CD14-positive monocyte (primary cell): ENCODE results near the gene ZNF334. TPM values are rescaled to one million over a fixed set of nuclear protein-coding genes. Genes with fewer than 3 reads are reported as not detected.

Experiments used
- DNase-seq, 3 donors: peaks; one replicate each; pipeline ENCODE4 v3.0.0-alpha.2; 2011 to 2022
- H2AFZ ChIP-seq: 2 replicates; pipeline ENCODE4 v1.6.0; 2012; ENCODE audit warnings: mild to moderate bottlenecking, low read depth, low read length, inconsistent platforms; ENCODE audit not compliant: insufficient read depth, poor library complexity, severe bottlenecking
- H3K27ac ChIP-seq, 2 donors: 1 replicate in 1 of 2; 2 replicates in 1 of 2; pipeline ENCODE4 v1.5.1; 2012 to 2013; ENCODE audit warnings: low read length in 2 of 2, control low read depth in 1 of 2, inconsistent platforms in 1 of 2, low read depth in 1 of 2, mild to moderate bottlenecking in 1 of 2
- H3K27me3 ChIP-seq, 2 donors: one replicate each; pipeline versions ENCODE4 v1.6.0 to v1.6.1; 2011 to 2013; ENCODE audit warnings: low read length in 2 of 2; ENCODE audit not compliant: control insufficient read depth in 2 of 2, insufficient read depth in 2 of 2
- H3K36me3 ChIP-seq, 2 donors: replicated peaks in 1 of 2; 1 replicate in 1 of 2; 2 replicates in 1 of 2; pipeline versions ENCODE4 v1.5.1 to v1.6.1; 2012 to 2013; ENCODE audit warnings: low read length in 2 of 2, control low read depth in 1 of 2, inconsistent platforms in 1 of 2, mild to moderate bottlenecking in 1 of 2; ENCODE audit not compliant: insufficient read depth in 2 of 2, control insufficient read depth in 1 of 2
- H3K4me1 ChIP-seq, 2 donors: 1 replicate in 1 of 2; 2 replicates in 1 of 2; pipeline versions ENCODE4 v1.5.1 to v1.6.1; 2012 to 2013; ENCODE audit warnings: low read length in 2 of 2, control low read depth in 1 of 2, inconsistent platforms in 1 of 2, mild to moderate bottlenecking in 1 of 2, moderate library complexity in 1 of 2; ENCODE audit not compliant: insufficient read depth in 2 of 2, control insufficient read depth in 1 of 2
- H3K4me2 ChIP-seq: replicated peaks from 2 replicates; pipeline ENCODE3; 2012; ENCODE audit warnings: low read length, moderate library complexity, mild to moderate bottlenecking; ENCODE audit not compliant: poor library complexity, severe bottlenecking; ENCODE audit errors: extremely low read depth
- H3K4me3 ChIP-seq, 3 experiments: fragments of 200-600 bp in 1 of 3; sonication (generic) in 1 of 3; replicated peaks in 1 of 3; 1 replicate in 2 of 3; 2 replicates in 1 of 3; pipeline ENCODE4 v1.5.1; 2011 to 2013; ENCODE audit warnings: low read length in 3 of 3, mild to moderate bottlenecking in 3 of 3, control low read depth in 2 of 3, low read depth in 2 of 3, inconsistent platforms in 1 of 3, moderate library complexity in 1 of 3
- H3K79me2 ChIP-seq: 2 replicates; pipeline ENCODE4 v1.6.0; 2012; ENCODE audit warnings: mild to moderate bottlenecking, control low read depth, inconsistent platforms, low read length, moderate library complexity; ENCODE audit not compliant: insufficient read depth
- H3K9ac ChIP-seq: 2 replicates; pipeline ENCODE4 v1.6.0; 2017; ENCODE audit warnings: low read length, mild to moderate bottlenecking; ENCODE audit not compliant: insufficient read depth, poor library complexity, severe bottlenecking
- H3K9me3 ChIP-seq, 2 donors: replicated peaks in 1 of 2; 1 replicate in 1 of 2; 2 replicates in 1 of 2; pipeline versions ENCODE4 v1.5.1 to v1.6.1; 2012 to 2013; ENCODE audit warnings: low read length in 2 of 2, control low read depth in 1 of 2; ENCODE audit not compliant: control insufficient read depth in 1 of 2, insufficient read depth in 1 of 2
- H4K20me1 ChIP-seq: 2 replicates; pipeline ENCODE4 v1.6.0; 2012; ENCODE audit warnings: mild to moderate bottlenecking, low read length, control low read depth, moderate library complexity; ENCODE audit not compliant: insufficient read depth
- H3K27ac Mint-ChIP-seq, 7 donors: one replicate each; pipeline ENCODE4 v1.8.0; 2020; ENCODE audit warnings: mild to moderate bottlenecking in 7 of 7, mixed read lengths in 7 of 7, moderate library complexity in 6 of 7, inconsistent platforms in 2 of 7
- H3K27me3 Mint-ChIP-seq, 3 donors: one replicate each; pipeline ENCODE4 v1.8.0; 2021 to 2022; ENCODE audit warnings: low read depth in 3 of 3, mild to moderate bottlenecking in 3 of 3, mixed read lengths in 3 of 3, moderate library complexity in 3 of 3, inconsistent platforms in 1 of 3
- H3K36me3 Mint-ChIP-seq, 2 donors: one replicate each; pipeline ENCODE4 v1.8.0; 2020; ENCODE audit warnings: mixed read lengths in 2 of 2, inconsistent platforms in 1 of 2, mild to moderate bottlenecking in 1 of 2
- H3K4me1 Mint-ChIP-seq: one replicate; pipeline ENCODE4 v1.8.0; 2020; ENCODE audit warnings: mild to moderate bottlenecking, mixed read lengths
- H3K4me3 Mint-ChIP-seq, 2 donors: one replicate each; pipeline ENCODE4 v1.8.0; 2020; ENCODE audit warnings: mild to moderate bottlenecking in 2 of 2, mixed read lengths in 2 of 2, moderate library complexity in 1 of 2
- H3K9me3 Mint-ChIP-seq, 7 donors: one replicate each; pipeline ENCODE4 v1.8.0; 2020 to 2022; ENCODE audit warnings: mixed read lengths in 7 of 7, mild to moderate bottlenecking in 6 of 7, moderate library complexity in 6 of 7, inconsistent platforms in 2 of 7
- CTCF ChIP-seq: fragments of 200-600 bp; IDR thresholded peaks from one replicate; pipeline ENCODE4 v1.8.0; 2022; ENCODE audit warnings: antibody characterized with exemption, mild to moderate bottlenecking
- WGBS: methylation state at CpG from one replicate; pipeline ENCODE4 v1.1.5; 2013; ENCODE audit warnings: missing lambda C conversion rate; ENCODE audit not compliant: insufficient coverage; 5-methylcytosine and 5-hydroxymethylcytosine counted together
- intact Hi-C, 2 donors: fragments of 100-400 bp; cut with micrococcal nuclease; formaldehyde crosslinking; loops; one replicate each; pipeline versions ENCODE4 v1.15.0 to v1.15.1; 2023
- polyA plus RNA-seq, 3 donors: library from polyadenylated mRNA; depleted of rRNA in 1 of 3; unstranded in 2 of 3; stranded (reverse) in 1 of 3; fragments of 300-500 nt in 2 of 3; fragments of >200 nt in 1 of 3; fragmentation: Illumina TruSeq in 2 of 3; gene quantifications; 1 replicate in 2 of 3; 2 replicates in 1 of 3; pipeline ENCODE4 v1.2.3, GENCODE V29; 2012 to 2021

Gene ZNF334
- polyA plus RNA-seq, 3 donors: 0.04 TPM; not detected in 2

- no peak for DNase-seq
- Mint-ChIP-seq H3K27ac (no peak overlapping the region), H3K36me3 (no peaks in the 10 kb centered on the region), H3K4me1 (peaks cover 5% of the 10 kb centered on the region), H3K4me3 (no peak overlapping the region), H3K27me3 (peaks cover 9 to 16% (median 9%) of the 10 kb centered on the region in 3 donors), H3K9me3 (peaks cover 0 to 2% (median 0%) of the 10 kb centered on the region in 7 donors)
- Histone ChIP-seq H3K36me3 (no peaks in the 10 kb centered on the region), H3K9me3 (no peaks in the 10 kb centered on the region), H3K4me3 (no peak overlapping the region), H4K20me1 (no peaks in the 10 kb centered on the region), H3K27me3 (peaks cover 0 to 11% of the 10 kb centered on the region in 2 donors), H3K79me2 (no peaks in the 10 kb centered on the region), H3K4me2 (no peak overlapping the region), H3K9ac (no peak overlapping the region), H3K4me1 (peaks cover 0 to 5% of the 10 kb centered on the region in 2 donors), H3K27ac (no peak overlapping the region), H2AFZ (no peak overlapping the region)
- intact Hi-C loops: no loop called here
- 100% methylated on average over 3 of the region's 4 CpGs for WGBS
- no peak for TF ChIP-seq CTCF
Observed at GRCh38 chr20:46463852-46464251, 49.5 kb downstream of the ZNF334 start.

- 96% methylated on average over 3 of the region's 3 CpGs for WGBS
- TF ChIP-seq CTCF: no peak
- intact Hi-C loops: no loop called here
- Mint-ChIP-seq H3K9me3 (peaks cover 1 to 14% (median 9%) of the 10 kb centered on the region in 7 donors), H3K36me3 (no peaks in the 10 kb centered on the region), H3K4me1 (peaks cover 8% of the 10 kb centered on the region), H3K27ac (no peak overlapping the region), H3K4me3 (no peak overlapping the region), H3K27me3 (peaks cover 9 to 23% (median 16%) of the 10 kb centered on the region in 3 donors)
- Histone ChIP-seq H3K4me3 (no peak overlapping the region), H3K4me2 (no peak overlapping the region), H2AFZ (no peak overlapping the region), H3K27ac (no peak overlapping the region), H3K79me2 (no peaks in the 10 kb centered on the region), H3K9ac (no peak overlapping the region), H3K9me3 (peaks cover 12 to 13% of the 10 kb centered on the region in 2 donors), H3K4me1 (peaks cover 0 to 7% of the 10 kb centered on the region in 2 donors), H3K36me3 (no peaks in the 10 kb centered on the region), H3K27me3 (peaks cover 4 to 20% of the 10 kb centered on the region in 2 donors), H4K20me1 (no peaks in the 10 kb centered on the region)
- DNase-seq: no peak
Observed at GRCh38 chr20:46461808-46462207, 51.6 kb downstream of the ZNF334 start.
